ENCODE results near the gene KREMEN1.

KREMEN1 gene

GRCh38 chr22:29128891-29129807, 56.3 kb downstream of the KREMEN1 start:
- H3K9ac ChIP-seq (ENCODE audit: low read depth, low read length), result no peak overlapping the region

GRCh38 chr22:29129808-29130140, 56.9 kb downstream of the KREMEN1 start:
- H3K36me3 ChIP-seq (ENCODE audit: control insufficient read depth, insufficient read depth, low read length), result no peaks in the 10 kb centered on the region
- no peaks in the 10 kb centered on the region for H3K9me3 ChIP-seq (ENCODE audit: control insufficient read depth, insufficient read depth, low read length)
- no peak overlapping the region for H3K4me3 ChIP-seq (ENCODE audit: low read depth, low read length)
- H3K9ac ChIP-seq (ENCODE audit: low read depth, low read length), result no peak overlapping the region
- H3K27me3 ChIP-seq (ENCODE audit: control insufficient read depth, insufficient read depth, low read length), result no peaks in the 10 kb centered on the region
- no peaks in the 10 kb centered on the region for H3K4me1 ChIP-seq (ENCODE audit: control insufficient read depth, insufficient read depth, low read length)

More at GRCh38 chr22:29128891-29129807, 56.3 kb downstream of the KREMEN1 start:
- Histone ChIP-seq H3K9me3 (ENCODE audit: control insufficient read depth, insufficient read depth, low read length) (no peaks in the 10 kb centered on the region), H3K4me1 (ENCODE audit: control insufficient read depth, insufficient read depth, low read length) (no peaks in the 10 kb centered on the region), H3K36me3 (ENCODE audit: control insufficient read depth, insufficient read depth, low read length) (no peaks in the 10 kb centered on the region), H3K27me3 (ENCODE audit: control insufficient read depth, insufficient read depth, low read length) (no peaks in the 10 kb centered on the region), H3K4me3 (ENCODE audit: low read depth, low read length) (no peak overlapping the region)

GRCh38 chr22:29130476-29130875, 57.6 kb downstream of the KREMEN1 start:
- Histone ChIP-seq H3K4me3 (ENCODE audit: low read depth, low read length) (no peak overlapping the region), H3K36me3 (ENCODE audit: control insufficient read depth, insufficient read depth, low read length) (no peaks in the 10 kb centered on the region), H3K9me3 (ENCODE audit: control insufficient read depth, insufficient read depth, low read length) (no peaks in the 10 kb centered on the region), H3K9ac (ENCODE audit: low read depth, low read length) (no peak overlapping the region), H3K4me1 (ENCODE audit: control insufficient read depth, insufficient read depth, low read length) (no peaks in the 10 kb centered on the region), H3K27me3 (ENCODE audit: control insufficient read depth, insufficient read depth, low read length) (no peaks in the 10 kb centered on the region)

DNA sequence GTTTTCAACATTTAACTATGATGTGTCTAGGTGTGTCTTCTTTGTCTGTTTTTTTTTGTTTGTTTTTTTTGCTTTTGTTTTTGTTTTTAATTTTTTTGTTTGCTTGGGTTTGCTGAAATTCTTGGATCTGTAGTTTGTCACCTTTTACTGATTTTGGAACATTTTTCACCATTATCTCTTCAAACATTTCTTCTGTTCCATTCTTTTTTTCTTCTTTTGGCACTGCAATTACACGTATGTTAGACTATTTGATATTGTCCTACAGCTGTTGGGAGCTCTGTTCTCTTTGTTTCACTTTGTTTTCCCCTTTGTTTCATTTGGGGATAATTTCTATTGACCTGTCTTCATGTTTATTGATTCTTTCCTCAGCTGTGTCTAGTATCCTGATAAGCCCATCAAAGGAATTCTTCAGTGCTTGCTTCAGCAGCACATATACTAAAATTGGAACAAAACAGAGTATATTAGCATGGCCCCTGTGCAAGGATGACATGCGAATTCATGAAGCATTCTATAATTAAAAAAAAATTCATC, 60.8 kb downstream of the KREMEN1 start:
- no peaks in the 10 kb centered on the region for H3K36me3 ChIP-seq (ENCODE audit: control insufficient read depth, insufficient read depth, low read length)
- H3K27me3 ChIP-seq (ENCODE audit: control insufficient read depth, insufficient read depth, low read length), result no peaks in the 10 kb centered on the region
- no peaks in the 10 kb centered on the region for H3K9me3 ChIP-seq (ENCODE audit: control insufficient read depth, insufficient read depth, low read length)

DNA sequence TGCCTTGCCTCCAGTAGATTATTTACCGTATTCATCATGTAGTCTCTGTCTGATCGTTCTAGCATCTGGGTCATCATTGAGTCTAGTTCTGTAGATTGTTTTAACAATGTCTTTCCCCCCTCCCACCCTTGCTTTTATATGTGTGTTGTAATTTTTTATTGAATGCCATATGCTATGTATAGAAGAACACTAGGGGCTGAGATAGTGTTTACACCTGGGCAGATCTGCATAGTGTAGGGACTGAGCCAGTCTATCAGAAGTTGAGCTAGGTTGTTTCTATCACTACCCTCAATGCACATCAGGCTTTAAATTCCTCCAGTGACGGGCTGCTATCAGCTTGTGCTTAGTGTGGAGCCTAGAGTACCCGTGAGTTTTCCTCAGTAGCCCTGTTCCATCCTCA, 61.6 kb downstream of the KREMEN1 start:
- Histone ChIP-seq H3K36me3 (ENCODE audit: control insufficient read depth, insufficient read depth, low read length) (no peaks in the 10 kb centered on the region), H3K27me3 (ENCODE audit: control insufficient read depth, insufficient read depth, low read length) (no peaks in the 10 kb centered on the region), H3K4me1 (ENCODE audit: control insufficient read depth, insufficient read depth, low read length) (no peaks in the 10 kb centered on the region), H3K9me3 (ENCODE audit: control insufficient read depth, insufficient read depth, low read length) (no peaks in the 10 kb centered on the region), H3K4me3 (ENCODE audit: low read depth, low read length) (no peak overlapping the region), H3K9ac (ENCODE audit: low read depth, low read length) (no peak overlapping the region)

More for the DNA sequence above, 60.8 kb downstream of the KREMEN1 start:
- Histone ChIP-seq H3K4me3 (ENCODE audit: low read depth, low read length) (no peak overlapping the region), H3K9ac (ENCODE audit: low read depth, low read length) (no peak overlapping the region), H3K4me1 (ENCODE audit: control insufficient read depth, insufficient read depth, low read length) (no peaks in the 10 kb centered on the region)

DNA sequence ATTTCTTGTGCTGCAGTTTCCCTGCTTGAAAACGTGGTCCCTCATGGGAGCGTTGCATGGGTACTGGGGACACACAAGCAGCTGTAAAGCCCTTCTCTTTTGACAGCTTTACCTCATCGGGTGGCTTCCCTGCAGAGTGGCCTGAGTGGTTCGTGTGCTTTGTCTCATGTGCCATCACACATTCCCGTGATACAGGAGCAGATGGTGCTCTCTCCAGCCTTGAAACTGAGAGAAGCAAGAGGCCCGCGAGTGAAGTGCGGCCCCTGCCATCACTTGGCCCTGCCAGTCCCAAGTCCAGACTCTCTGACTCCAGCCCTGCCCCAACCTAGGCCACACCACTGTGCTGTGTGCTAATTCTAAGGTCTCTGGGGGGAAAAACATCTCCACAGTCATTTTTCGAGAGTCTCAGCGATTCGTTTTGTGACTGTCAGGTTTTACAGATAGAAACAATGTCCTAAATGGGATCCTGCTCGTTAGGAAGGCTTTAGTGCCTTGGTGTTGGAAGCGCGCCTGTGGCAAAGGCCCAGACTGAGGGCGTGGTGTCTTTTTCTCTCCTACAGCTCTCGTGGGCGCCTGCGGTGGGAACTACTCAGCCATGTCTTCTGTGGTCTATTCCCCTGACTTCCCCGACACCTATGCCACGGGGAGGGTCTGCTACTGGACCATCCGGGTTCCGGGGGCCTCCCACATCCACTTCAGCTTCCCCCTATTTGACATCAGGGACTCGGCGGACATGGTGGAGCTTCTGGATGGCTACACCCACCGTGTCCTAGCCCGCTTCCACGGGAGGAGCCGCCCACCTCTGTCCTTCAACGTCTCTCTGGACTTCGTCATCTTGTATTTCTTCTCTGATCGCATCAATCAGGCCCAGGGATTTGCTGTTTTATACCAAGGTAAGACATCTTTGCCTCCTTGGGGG, 64.2 kb downstream of the KREMEN1 start:
- Histone ChIP-seq H3K4me3 (ENCODE audit: low read depth, low read length) (no peak overlapping the region), H3K36me3 (ENCODE audit: control insufficient read depth, insufficient read depth, low read length) (peaks cover 4% of the 10 kb centered on the region), H3K4me1 (ENCODE audit: control insufficient read depth, insufficient read depth, low read length) (peaks cover 4% of the 10 kb centered on the region), H3K9me3 (ENCODE audit: control insufficient read depth, insufficient read depth, low read length) (no peaks in the 10 kb centered on the region), H3K9ac (ENCODE audit: low read depth, low read length) (no peak overlapping the region), H3K27me3 (ENCODE audit: control insufficient read depth, insufficient read depth, low read length) (no peaks in the 10 kb centered on the region)

- no peaks in the 10 kb centered on the region for H3K27me3 ChIP-seq (ENCODE audit: control insufficient read depth, insufficient read depth, low read length)
- H3K9me3 ChIP-seq (ENCODE audit: control insufficient read depth, insufficient read depth, low read length), result no peaks in the 10 kb centered on the region
- H3K9ac ChIP-seq (ENCODE audit: low read depth, low read length), result no peak overlapping the region
Observed at GRCh38 chr22:29138556-29139305, 65.9 kb downstream of the KREMEN1 start.

GRCh38 chr22:29139965-29140782, 67.3 kb downstream of the KREMEN1 start:
- peaks cover 4% of the 10 kb centered on the region for H3K36me3 ChIP-seq (ENCODE audit: control insufficient read depth, insufficient read depth, low read length)
- H3K4me1 ChIP-seq (ENCODE audit: control insufficient read depth, insufficient read depth, low read length), result peaks cover 4% of the 10 kb centered on the region
- H3K4me3 ChIP-seq (ENCODE audit: low read depth, low read length), result no peak overlapping the region
- H3K9me3 ChIP-seq (ENCODE audit: control insufficient read depth, insufficient read depth, low read length), result no peaks in the 10 kb centered on the region
- H3K9ac ChIP-seq (ENCODE audit: low read depth, low read length), result no peak overlapping the region
- no peaks in the 10 kb centered on the region for H3K27me3 ChIP-seq (ENCODE audit: control insufficient read depth, insufficient read depth, low read length)

More at GRCh38 chr22:29138556-29139305, 65.9 kb downstream of the KREMEN1 start:
- Histone ChIP-seq H3K36me3 (ENCODE audit: control insufficient read depth, insufficient read depth, low read length) (peaks cover 4% of the 10 kb centered on the region), H3K4me1 (ENCODE audit: control insufficient read depth, insufficient read depth, low read length) (peaks cover 4% of the 10 kb centered on the region), H3K4me3 (ENCODE audit: low read depth, low read length) (no peak overlapping the region)

- no peaks in the 10 kb centered on the region for H3K9me3 ChIP-seq (ENCODE audit: control insufficient read depth, insufficient read depth, low read length)
- H3K9ac ChIP-seq (ENCODE audit: low read depth, low read length), result no peak overlapping the region
- H3K4me3 ChIP-seq (ENCODE audit: low read depth, low read length), result no peak overlapping the region
- no peaks in the 10 kb centered on the region for H3K27me3 ChIP-seq (ENCODE audit: control insufficient read depth, insufficient read depth, low read length)
- peaks cover 4% of the 10 kb centered on the region for H3K36me3 ChIP-seq (ENCODE audit: control insufficient read depth, insufficient read depth, low read length)
- H3K4me1 ChIP-seq (ENCODE audit: control insufficient read depth, insufficient read depth, low read length), result peaks cover 4% of the 10 kb centered on the region
Observed at GRCh38 chr22:29141078-29141688, 68.3 kb downstream of the KREMEN1 start.

- H3K4me1 ChIP-seq (ENCODE audit: control insufficient read depth, insufficient read depth, low read length), result peaks cover 4% of the 10 kb centered on the region
- no peak overlapping the region for H3K4me3 ChIP-seq (ENCODE audit: low read depth, low read length)
- H3K36me3 ChIP-seq (ENCODE audit: control insufficient read depth, insufficient read depth, low read length), result peaks cover 4% of the 10 kb centered on the region
- H3K27me3 ChIP-seq (ENCODE audit: control insufficient read depth, insufficient read depth, low read length), result no peaks in the 10 kb centered on the region
- H3K9me3 ChIP-seq (ENCODE audit: control insufficient read depth, insufficient read depth, low read length), result no peaks in the 10 kb centered on the region
- H3K9ac ChIP-seq (ENCODE audit: low read depth, low read length), result no peak overlapping the region
Observed at GRCh38 chr22:29142116-29142515, 69.3 kb downstream of the KREMEN1 start.

Measured in iPS-15b (cell line).